Keratinocyte (primary cell): ENCODE results near the gene HCRTR1. TPM values are rescaled to one million over a fixed set of nuclear protein-coding genes. Genes with fewer than 3 reads are reported as not detected.
A peak's percentile ranks its signal among the peaks of the same experiment; 100 is the strongest.
"Not testable (repeated sequence)": the region's sequence is repeated elsewhere in the genome, so short reads cannot be mapped to it uniquely, and the experiment has no call there.

Experiments used
- DNase-seq: peaks from one replicate; pipeline ENCODE4 v3.0.0-alpha.2; 2011; ENCODE audit warnings: low read depth, missing footprints, low spot score
- FAIRE-seq: peaks from 2 replicates; lab custom pipeline; 2011; peaks lifted over from hg19 to GRCh38; lab: Jason Lieb, UNC
- H2AFZ ChIP-seq: 2 replicates; pipeline ENCODE4 v1.6.0; 2012; ENCODE audit warnings: low read length, control low read depth, inconsistent platforms; ENCODE audit not compliant: control insufficient read depth
- H3K27ac ChIP-seq: 2 replicates; pipeline ENCODE4 v1.5.1; 2011; ENCODE audit warnings: low read length; ENCODE audit not compliant: control insufficient read depth, insufficient read depth
- H3K27me3 ChIP-seq: 3 replicates; pipeline ENCODE4 v1.6.0; 2011; ENCODE audit warnings: low read length; ENCODE audit not compliant: control insufficient read depth, insufficient read depth; ENCODE audit errors: extremely low read depth
- H3K36me3 ChIP-seq, 2 experiments: 2 replicates in 1 of 2; 3 replicates in 1 of 2; pipeline ENCODE4 v1.5.1; 2011; ENCODE audit warnings: low read length in 2 of 2, mild to moderate bottlenecking in 1 of 2; ENCODE audit not compliant: control insufficient read depth in 2 of 2, insufficient read depth in 2 of 2; ENCODE audit errors: extremely low read depth in 1 of 2
- H3K4me1 ChIP-seq: 3 replicates; pipeline ENCODE4 v1.5.1; 2011; ENCODE audit warnings: low read length; ENCODE audit not compliant: control insufficient read depth, insufficient read depth; ENCODE audit errors: extremely low read depth
- H3K4me2 ChIP-seq: 3 replicates; pipeline ENCODE4 v1.6.0; 2011; ENCODE audit warnings: low read depth, low read length; ENCODE audit not compliant: control insufficient read depth, insufficient read depth; ENCODE audit errors: extremely low read depth
- H3K4me3 ChIP-seq, 3 experiments: fragments of 200-600 bp in 1 of 3; sonication (generic) in 1 of 3; 2 replicates in 2 of 3; 3 replicates in 1 of 3; pipeline ENCODE4 v1.5.1; 2011 to 2016; ENCODE audit warnings: low read length in 3 of 3, mild to moderate bottlenecking in 3 of 3, control low read depth in 2 of 3, inconsistent platforms in 1 of 3, low read depth in 1 of 3, mixed read lengths in 1 of 3, mixed run types in 1 of 3, moderate library complexity in 1 of 3; ENCODE audit not compliant: control insufficient read depth in 2 of 3, insufficient read depth in 2 of 3; ENCODE audit errors: extremely low read depth in 1 of 3
- H3K79me2 ChIP-seq: 2 replicates; pipeline ENCODE4 v1.6.0; 2012; ENCODE audit warnings: low read length; ENCODE audit not compliant: control insufficient read depth, insufficient read depth
- H3K9ac ChIP-seq: 3 replicates; pipeline ENCODE4 v1.6.0; 2011; ENCODE audit warnings: low read length; ENCODE audit not compliant: control insufficient read depth, insufficient read depth; ENCODE audit errors: extremely low read depth
- H3K9me1 ChIP-seq: 3 replicates; pipeline ENCODE4 v1.6.0; 2011; ENCODE audit warnings: low read length; ENCODE audit not compliant: control insufficient read depth, insufficient read depth; ENCODE audit errors: extremely low read depth
- H3K9me3 ChIP-seq: 2 replicates; pipeline ENCODE4 v1.5.1; 2012; ENCODE audit warnings: low read depth, low read length; ENCODE audit not compliant: control insufficient read depth
- H4K20me1 ChIP-seq: 3 replicates; pipeline ENCODE4 v1.6.0; 2011; ENCODE audit warnings: low read length; ENCODE audit not compliant: control insufficient read depth, insufficient read depth; ENCODE audit errors: extremely low read depth
- CTCF ChIP-seq, 3 experiments: IDR thresholded peaks in 1 of 3; conservative IDR thresholded peaks in 1 of 3; optimal IDR thresholded peaks in 1 of 3; 2 replicates in 2 of 3; 3 replicates in 1 of 3; pipeline versions ENCODE3 to v1.5.1; 2011; ENCODE audit warnings: low read length in 3 of 3, mild to moderate bottlenecking in 3 of 3, moderate library complexity in 2 of 3, control low read depth in 1 of 3, inconsistent platforms in 1 of 3; ENCODE audit not compliant: insufficient read depth in 2 of 3; ENCODE audit errors: extremely low read depth in 1 of 3
- EZH2 ChIP-seq: IDR thresholded peaks from one replicate; pipeline ENCODE4 v1.6.1; 2012; ENCODE audit warnings: inconsistent platforms, mild to moderate bottlenecking, low read length, moderate library complexity
- dilution Hi-C: fragments of 300-500 bp; cut with MboI; formaldehyde crosslinking; loops from one replicate; pipeline ENCODE4 v1.7.0; 2020; ENCODE audit warnings: low sequenced_read_pairs; ENCODE audit not compliant: extremely low pct_ligation_motif_present
- polyA plus RNA-seq, 5 experiments: library from polyadenylated mRNA; depleted of rRNA in 3 of 5; stranded (reverse) in 3 of 5; stranded (forward) in 1 of 5; unstranded in 1 of 5; fragments of >200 nt; gene quantifications; 1 replicate in 1 of 5; 2 replicates in 3 of 5; 3 replicates in 1 of 5; pipeline versions ENCODE4 v1.2.1 to v1.2.3, GENCODE V29; 2011 to 2012; ENCODE audit warnings: missing spikeins in 2 of 5, low read depth in 1 of 5, low replicate concordance in 1 of 5

Gene HCRTR1
- polyA plus RNA-seq, 1 donor (not counting 4 experiments of a cell fraction or from before 2014, with no cell fraction given), result not detected

- no peaks in the 10 kb centered on the region for H3K9me3 ChIP-seq
- dilution Hi-C loops, result no loop called here
- H3K4me1 ChIP-seq, result peaks cover 44% of the 10 kb centered on the region
- DNase-seq (no peak), FAIRE-seq (no peak)
- H3K4me2 ChIP-seq, result no peak overlapping the region
- peaks cover 43 to 46% of the 10 kb centered on the region in 2 experiments for H3K36me3 ChIP-seq
- no peak overlapping the region for H3K9ac ChIP-seq
- peaks cover 2% of the 10 kb centered on the region for H3K9me1 ChIP-seq
- no peak overlapping the region for H3K27ac ChIP-seq
- no peak for TF ChIP-seq EZH2
- peak in 1 of 3 experiments; percentile 8 for TF ChIP-seq CTCF (optimal IDR thresholded peaks at IDR 0.05 in 1 of 3, IDR thresholded peaks at IDR 0.05 in 1 of 3, conservative IDR thresholded peaks at IDR 0.05 in 1 of 3; ENCODE audit: extremely low read depth in 1 of 3, insufficient read depth in 2 of 3, low read length in 3 of 3)
- H4K20me1 ChIP-seq, result peaks cover 17% of the 10 kb centered on the region
- H3K27me3 ChIP-seq, result no peaks in the 10 kb centered on the region
- H3K79me2 ChIP-seq, result peaks cover 18% of the 10 kb centered on the region
- H2AFZ ChIP-seq, result no peak overlapping the region
- H3K4me3 ChIP-seq, result no peak overlapping the region
Observed at GRCh38 chr1:31586376-31587327, 30.8 kb upstream of the HCRTR1 start.

GRCh38 chr1:31587328-31587699 lies 30.2 kb upstream of the HCRTR1 start:
- peaks cover 15% of the 10 kb centered on the region for H3K79me2 ChIP-seq
- H3K4me2 ChIP-seq, H3K9me3 ChIP-seq, H3K27me3 ChIP-seq, H3K4me3 ChIP-seq, H3K9ac ChIP-seq, H2AFZ ChIP-seq, FAIRE-seq, DNase-seq, dilution Hi-C loops, H3K9me1 ChIP-seq: not testable (repeated sequence)
- H3K36me3 ChIP-seq, result peaks cover 41% of the 10 kb centered on the region in 2 experiments
- H4K20me1 ChIP-seq, result peaks cover 14% of the 10 kb centered on the region
- H3K4me1 ChIP-seq, result peaks cover 44% of the 10 kb centered on the region
- peak overlapping the region; percentile 36 for H3K27ac ChIP-seq
